ENCODE results near the gene RGS3. TPM values are rescaled to one million over a fixed set of nuclear protein-coding genes. Genes with fewer than 3 reads are reported as not detected.
A peak's percentile ranks its signal among the peaks of the same experiment; 100 is the strongest.

RGS3 gene
- polyA plus RNA-seq, 1 of the 3 experiments (the other 2 are of a cell fraction), result 50.6 TPM

DNA sequence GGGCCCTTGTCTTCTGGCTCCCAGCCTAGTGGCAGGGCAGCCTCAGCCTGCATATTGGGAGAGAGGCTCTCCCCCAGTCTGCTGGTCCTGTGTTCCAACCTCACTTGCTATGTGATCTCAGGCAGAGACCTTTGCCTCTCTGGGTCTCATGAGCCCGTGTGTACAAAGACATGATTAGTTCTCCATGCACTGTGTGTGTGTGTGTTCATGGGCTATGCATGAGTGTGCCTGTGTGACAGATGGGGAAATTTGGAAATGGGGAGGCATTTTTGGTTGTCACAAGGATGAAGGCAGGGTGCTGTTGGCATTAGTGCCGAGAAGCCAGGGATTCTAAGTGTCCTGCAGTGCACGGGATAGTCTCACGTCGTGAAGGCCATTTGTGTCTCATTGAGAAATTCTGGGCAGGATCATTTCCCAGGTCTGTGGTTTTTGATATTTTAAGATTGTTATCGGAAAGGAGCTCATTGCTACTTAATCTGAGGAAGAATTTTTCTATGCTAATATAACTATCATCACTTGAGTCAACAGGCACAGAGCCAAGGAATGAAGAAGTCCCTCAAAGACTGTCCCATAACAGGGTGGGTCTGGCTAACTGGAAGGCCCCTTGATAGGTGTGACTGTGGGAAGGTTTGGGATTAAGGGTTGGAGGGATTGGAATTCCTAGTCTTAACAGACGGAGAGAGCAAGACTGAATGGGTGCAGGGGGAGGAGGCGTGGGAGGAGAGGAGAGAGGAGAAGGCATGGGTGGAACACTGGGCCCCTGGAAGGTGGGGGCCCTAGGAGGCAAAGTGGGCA lies 168.5 kb downstream of the RGS3 start (continued):
- TF ChIP-seq MXI1 (IDR thresholded peaks at IDR 0.05; ENCODE audit: low read depth, low read length) (no peak), RCOR1 (IDR thresholded peaks at IDR 0.05; ENCODE audit: low read length) (no peak), FOSL2 (IDR thresholded peaks at IDR 0.05; ENCODE audit: borderline replicate concordance, low read depth) (no peak), GABPA (IDR thresholded peaks at IDR 0.05; ENCODE audit: low read depth) (no peak), POLR2AphosphoS5 (IDR thresholded peaks at IDR 0.05; ENCODE audit: low read depth, low read length) (peak; percentile 69; the same call in 1 of the 2 replicates), CHD2 (IDR thresholded peaks at IDR 0.05; ENCODE audit: low read length, partially characterized antibody) (no peak), YY1 (IDR thresholded peaks at IDR 0.05; ENCODE audit: low read depth) (no peak)
- TF ChIP-seq, protein P1, sequence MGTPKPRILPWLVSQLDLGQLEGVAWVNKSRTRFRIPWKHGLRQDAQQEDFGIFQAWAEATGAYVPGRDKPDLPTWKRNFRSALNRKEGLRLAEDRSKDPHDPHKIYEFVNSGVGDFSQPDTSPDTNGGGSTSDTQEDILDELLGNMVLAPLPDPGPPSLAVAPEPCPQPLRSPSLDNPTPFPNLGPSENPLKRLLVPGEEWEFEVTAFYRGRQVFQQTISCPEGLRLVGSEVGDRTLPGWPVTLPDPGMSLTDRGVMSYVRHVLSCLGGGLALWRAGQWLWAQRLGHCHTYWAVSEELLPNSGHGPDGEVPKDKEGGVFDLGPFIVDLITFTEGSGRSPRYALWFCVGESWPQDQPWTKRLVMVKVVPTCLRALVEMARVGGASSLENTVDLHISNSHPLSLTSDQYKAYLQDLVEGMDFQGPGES (IDR thresholded peaks at IDR 0.05; ENCODE audit: low read depth, low read length), result no peak
- TF ChIP-seq, protein P2, sequence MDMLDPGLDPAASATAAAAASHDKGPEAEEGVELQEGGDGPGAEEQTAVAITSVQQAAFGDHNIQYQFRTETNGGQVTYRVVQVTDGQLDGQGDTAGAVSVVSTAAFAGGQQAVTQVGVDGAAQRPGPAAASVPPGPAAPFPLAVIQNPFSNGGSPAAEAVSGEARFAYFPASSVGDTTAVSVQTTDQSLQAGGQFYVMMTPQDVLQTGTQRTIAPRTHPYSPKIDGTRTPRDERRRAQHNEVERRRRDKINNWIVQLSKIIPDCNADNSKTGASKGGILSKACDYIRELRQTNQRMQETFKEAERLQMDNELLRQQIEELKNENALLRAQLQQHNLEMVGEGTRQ (IDR thresholded peaks at IDR 0.05; ENCODE audit: borderline replicate concordance, low read depth, low read length), result no peak

DNA sequence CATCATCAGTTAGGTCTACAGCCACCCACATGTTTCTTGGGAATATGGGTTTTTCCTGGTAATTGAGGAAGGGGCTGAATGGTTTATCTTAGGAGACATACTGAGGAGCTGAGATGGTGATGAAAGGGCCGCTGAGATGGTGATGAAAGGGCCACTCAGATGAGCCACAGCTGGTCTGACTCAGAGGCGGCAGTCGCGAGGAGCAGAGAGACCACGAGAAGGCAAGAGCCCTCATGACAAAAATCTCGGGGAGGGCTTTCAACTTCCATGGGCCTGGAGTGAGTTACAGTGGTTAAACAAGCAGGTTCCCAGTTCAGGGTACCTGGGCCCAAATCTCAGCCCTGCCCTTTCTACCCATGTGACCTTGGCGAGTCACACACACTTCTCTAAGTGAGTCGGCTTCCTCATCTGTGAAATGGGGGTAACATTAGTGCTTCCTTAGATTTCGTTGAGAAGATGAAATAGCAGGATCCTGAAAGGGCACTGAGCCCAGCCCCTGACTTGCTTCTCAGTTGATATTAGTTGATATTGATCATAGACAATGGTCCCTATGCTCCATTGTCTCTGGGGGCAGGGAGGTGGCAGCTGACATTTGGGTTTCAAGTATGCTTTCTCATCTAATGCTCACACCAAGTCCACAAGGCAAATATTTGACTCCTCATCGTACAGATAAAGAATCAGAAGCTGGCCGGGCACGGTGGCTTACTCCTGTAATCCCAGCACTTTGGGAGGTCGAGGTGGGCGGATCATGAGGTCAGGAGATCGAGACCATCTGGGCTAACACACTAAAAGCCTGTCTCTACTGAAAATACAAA lies 169.5 kb downstream of the RGS3 start:
- Histone ChIP-seq H3K27me3 (ENCODE audit: insufficient read depth) (no peaks in the 10 kb centered on the region), H3K4me2 (no peak overlapping the region), H3K79me2 (ENCODE audit: insufficient read depth) (no peaks in the 10 kb centered on the region), H3K9me3 (no peaks in the 10 kb centered on the region), H4K20me1 (ENCODE audit: insufficient read depth) (no peaks in the 10 kb centered on the region), H3K9me2 (no peaks in the 10 kb centered on the region), H3K36me3 (replicated peaks in 1 of 2; ENCODE audit: control insufficient read depth in 1 of 2, insufficient read depth in 2 of 2, low read length in 1 of 2) (no peaks in the 10 kb centered on the region), H3K27ac (ENCODE audit: low read depth in 2 of 2, low read length in 1 of 2) (no peak overlapping the region), H3K9ac (no peak overlapping the region), H2AFZ (ENCODE audit: low read depth) (no peak overlapping the region), H3K4me1 (ENCODE audit: control insufficient read depth in 1 of 2, insufficient read depth in 2 of 2, low read depth in 1 of 2, low read length in 1 of 2) (peaks cover 5 to 15% of the 10 kb centered on the region in 2 experiments; a peak in 2 of 4 replicates), H3F3A (replicated peaks; ENCODE audit: insufficient read depth) (no peaks in the 10 kb centered on the region), H3K4me3 (ENCODE audit: low read depth in 2 of 2, low read length in 1 of 2) (no peak overlapping the region)
- POLR2A ChIA-PET, result interaction anchor here (0.7 kb wide), 1 partner anchor 1229 kb away, joined by 4 read pairs; no protein-coding TSS in a partner anchor
- CTCF ChIA-PET, result interaction anchor here (0.7 to 0.8 kb wide), 2 partner anchors 36 to 39 kb away, joined by 3 read pairs; no protein-coding TSS in a partner anchor
- 74% methylated on average over 11 of the region's 15 CpGs for WGBS (ENCODE audit: low lambda C conversion rate)
- no peak for DNase-seq
- no peak for TF ChIP-seq POLR2AphosphoS5 (IDR thresholded peaks at IDR 0.05; ENCODE audit: low read depth, low read length)
- no peak for TF ChIP-seq MEF2A (IDR thresholded peaks at IDR 0.05; ENCODE audit: borderline replicate concordance, low read depth)
- TF ChIP-seq, protein P3, sequence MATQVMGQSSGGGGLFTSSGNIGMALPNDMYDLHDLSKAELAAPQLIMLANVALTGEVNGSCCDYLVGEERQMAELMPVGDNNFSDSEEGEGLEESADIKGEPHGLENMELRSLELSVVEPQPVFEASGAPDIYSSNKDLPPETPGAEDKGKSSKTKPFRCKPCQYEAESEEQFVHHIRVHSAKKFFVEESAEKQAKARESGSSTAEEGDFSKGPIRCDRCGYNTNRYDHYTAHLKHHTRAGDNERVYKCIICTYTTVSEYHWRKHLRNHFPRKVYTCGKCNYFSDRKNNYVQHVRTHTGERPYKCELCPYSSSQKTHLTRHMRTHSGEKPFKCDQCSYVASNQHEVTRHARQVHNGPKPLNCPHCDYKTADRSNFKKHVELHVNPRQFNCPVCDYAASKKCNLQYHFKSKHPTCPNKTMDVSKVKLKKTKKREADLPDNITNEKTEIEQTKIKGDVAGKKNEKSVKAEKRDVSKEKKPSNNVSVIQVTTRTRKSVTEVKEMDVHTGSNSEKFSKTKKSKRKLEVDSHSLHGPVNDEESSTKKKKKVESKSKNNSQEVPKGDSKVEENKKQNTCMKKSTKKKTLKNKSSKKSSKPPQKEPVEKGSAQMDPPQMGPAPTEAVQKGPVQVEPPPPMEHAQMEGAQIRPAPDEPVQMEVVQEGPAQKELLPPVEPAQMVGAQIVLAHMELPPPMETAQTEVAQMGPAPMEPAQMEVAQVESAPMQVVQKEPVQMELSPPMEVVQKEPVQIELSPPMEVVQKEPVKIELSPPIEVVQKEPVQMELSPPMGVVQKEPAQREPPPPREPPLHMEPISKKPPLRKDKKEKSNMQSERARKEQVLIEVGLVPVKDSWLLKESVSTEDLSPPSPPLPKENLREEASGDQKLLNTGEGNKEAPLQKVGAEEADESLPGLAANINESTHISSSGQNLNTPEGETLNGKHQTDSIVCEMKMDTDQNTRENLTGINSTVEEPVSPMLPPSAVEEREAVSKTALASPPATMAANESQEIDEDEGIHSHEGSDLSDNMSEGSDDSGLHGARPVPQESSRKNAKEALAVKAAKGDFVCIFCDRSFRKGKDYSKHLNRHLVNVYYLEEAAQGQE (IDR thresholded peaks at IDR 0.05; ENCODE audit: low read depth, low read length), result no peak
- TF ChIP-seq JUND (IDR thresholded peaks at IDR 0.05), result 0 out of 2 replicates have a peak, but pooled peaks have one; percentile 25
- TF ChIP-seq, protein P4, sequence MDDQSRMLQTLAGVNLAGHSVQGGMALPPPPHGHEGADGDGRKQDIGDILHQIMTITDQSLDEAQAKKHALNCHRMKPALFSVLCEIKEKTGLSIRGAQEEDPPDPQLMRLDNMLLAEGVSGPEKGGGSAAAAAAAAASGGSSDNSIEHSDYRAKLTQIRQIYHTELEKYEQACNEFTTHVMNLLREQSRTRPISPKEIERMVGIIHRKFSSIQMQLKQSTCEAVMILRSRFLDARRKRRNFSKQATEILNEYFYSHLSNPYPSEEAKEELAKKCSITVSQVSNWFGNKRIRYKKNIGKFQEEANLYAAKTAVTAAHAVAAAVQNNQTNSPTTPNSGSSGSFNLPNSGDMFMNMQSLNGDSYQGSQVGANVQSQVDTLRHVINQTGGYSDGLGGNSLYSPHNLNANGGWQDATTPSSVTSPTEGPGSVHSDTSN (IDR thresholded peaks at IDR 0.05), result peak; percentile 51; the same call in 1 of the 2 replicates
- no peak for TF ChIP-seq TEAD4 (IDR thresholded peaks at IDR 0.05; ENCODE audit: borderline replicate concordance, insufficient read depth)
- no peak for TF ChIP-seq EP300 (IDR thresholded peaks at IDR 0.05; ENCODE audit: borderline replicate concordance in 1 of 2, low read depth in 1 of 2, low read length in 1 of 2)
- no peak for TF ChIP-seq GABPA (IDR thresholded peaks at IDR 0.05; ENCODE audit: low read depth)
- TF ChIP-seq GATA2 (CRISPR knock-in tag; IDR thresholded peaks at IDR 0.05), result no peak
- no peak for TF ChIP-seq RAD21 (IDR thresholded peaks at IDR 0.05; ENCODE audit: low read length)
- TF ChIP-seq SMC3 (IDR thresholded peaks at IDR 0.05; ENCODE audit: low read depth, low read length), result no peak
- no peak for TF ChIP-seq MXI1 (IDR thresholded peaks at IDR 0.05; ENCODE audit: low read depth, low read length)
- TF ChIP-seq FOSL2 (IDR thresholded peaks at IDR 0.05; ENCODE audit: borderline replicate concordance, low read depth), result no peak
- TF ChIP-seq TCF12 (IDR thresholded peaks at IDR 0.05), result peak; percentile 45
- TF ChIP-seq, protein P5, sequence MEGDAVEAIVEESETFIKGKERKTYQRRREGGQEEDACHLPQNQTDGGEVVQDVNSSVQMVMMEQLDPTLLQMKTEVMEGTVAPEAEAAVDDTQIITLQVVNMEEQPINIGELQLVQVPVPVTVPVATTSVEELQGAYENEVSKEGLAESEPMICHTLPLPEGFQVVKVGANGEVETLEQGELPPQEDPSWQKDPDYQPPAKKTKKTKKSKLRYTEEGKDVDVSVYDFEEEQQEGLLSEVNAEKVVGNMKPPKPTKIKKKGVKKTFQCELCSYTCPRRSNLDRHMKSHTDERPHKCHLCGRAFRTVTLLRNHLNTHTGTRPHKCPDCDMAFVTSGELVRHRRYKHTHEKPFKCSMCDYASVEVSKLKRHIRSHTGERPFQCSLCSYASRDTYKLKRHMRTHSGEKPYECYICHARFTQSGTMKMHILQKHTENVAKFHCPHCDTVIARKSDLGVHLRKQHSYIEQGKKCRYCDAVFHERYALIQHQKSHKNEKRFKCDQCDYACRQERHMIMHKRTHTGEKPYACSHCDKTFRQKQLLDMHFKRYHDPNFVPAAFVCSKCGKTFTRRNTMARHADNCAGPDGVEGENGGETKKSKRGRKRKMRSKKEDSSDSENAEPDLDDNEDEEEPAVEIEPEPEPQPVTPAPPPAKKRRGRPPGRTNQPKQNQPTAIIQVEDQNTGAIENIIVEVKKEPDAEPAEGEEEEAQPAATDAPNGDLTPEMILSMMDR (IDR thresholded peaks at IDR 0.05), result no peak
